Myocyte (in vitro differentiated cells): ENCODE results near the gene DLGAP5. TPM values are rescaled to one million over a fixed set of nuclear protein-coding genes. Genes with fewer than 3 reads are reported as not detected.

ENCODE experiments used
- DNase-seq: peaks from one replicate; pipeline ENCODE4 v3.0.0-alpha.2; 2012; ENCODE audit warnings: low read depth
- total RNA-seq: library from RNA; depleted of rRNA; stranded (reverse); fragments of >200 nt; gene quantifications from 2 replicates; pipeline ENCODE4 v1.2.3, GENCODE V29; 2014

The DLGAP5 gene
- total RNA-seq, 1 donor from 2014 or later, result 0.27 TPM

- no peak for DNase-seq
These were observed 11.0 kb downstream of the DLGAP5 start for GRCh38 chr14:55180434-55180833.

- no peak for DNase-seq
These were observed 11.4 kb downstream of the DLGAP5 start for GRCh38 chr14:55180006-55180405.

DNA sequence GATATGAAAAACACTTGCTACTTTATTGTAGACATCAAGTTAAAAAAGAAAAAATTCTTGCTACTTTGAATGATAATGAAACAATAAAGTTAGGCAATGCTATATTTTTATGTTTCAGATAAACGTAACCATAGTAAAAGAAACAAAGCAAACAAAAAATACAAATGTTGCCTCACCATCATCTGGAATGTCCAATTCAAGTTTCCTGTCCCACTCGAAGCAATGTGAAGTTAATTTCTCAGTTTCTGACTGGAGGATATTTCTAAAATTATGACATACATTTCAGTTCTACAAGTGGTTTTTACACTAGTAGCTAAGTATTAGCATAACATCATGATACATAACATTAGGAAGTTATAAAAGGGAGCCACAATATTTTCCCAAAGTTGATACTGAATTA is 20.9 kb downstream of the DLGAP5 start:
- DNase-seq, result no peak

GRCh38 chr14:55160989-55161388 is 30.4 kb downstream of the DLGAP5 start:
- peak; percentile 58 for DNase-seq

DNA sequence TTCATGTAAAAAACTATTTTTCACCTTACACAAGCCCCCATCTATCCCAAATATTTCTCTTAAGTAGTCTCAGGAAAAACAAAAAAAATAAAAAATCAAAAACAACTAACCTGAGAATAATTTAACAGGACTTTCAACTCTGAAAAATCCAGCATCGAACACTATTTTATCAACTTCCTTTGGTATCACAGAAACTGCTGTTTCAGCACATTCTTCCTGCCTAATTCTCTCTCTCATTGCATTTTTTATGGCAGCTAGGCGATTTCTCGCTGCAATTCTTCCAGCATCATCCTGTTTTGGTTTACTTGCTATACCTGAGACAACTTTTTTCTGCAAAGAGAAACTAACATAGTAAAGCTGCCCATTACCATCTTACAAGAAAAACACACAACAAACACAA is 33.0 kb downstream of the DLGAP5 start:
- DNase-seq, result no peak

DNA sequence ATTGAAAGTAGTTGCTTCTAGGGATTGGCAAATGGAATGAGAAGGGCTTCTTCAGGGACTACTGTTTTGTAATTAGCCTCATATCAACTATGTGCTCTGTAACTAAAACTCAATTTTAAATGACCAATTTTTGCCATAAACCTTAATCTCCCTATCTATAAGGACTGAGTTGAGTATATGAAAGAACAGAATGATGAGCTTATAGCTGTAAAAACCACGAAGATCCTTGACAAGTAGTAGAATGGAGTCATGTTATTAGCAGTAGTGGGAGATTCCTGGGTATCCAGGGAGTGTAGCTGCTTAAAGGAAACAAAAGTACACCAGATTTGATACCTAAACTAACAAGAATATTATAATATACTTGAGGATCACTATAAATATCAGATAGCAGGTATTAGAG is 34.3 kb downstream of the DLGAP5 start:
- DNase-seq, result no peak

DNA sequence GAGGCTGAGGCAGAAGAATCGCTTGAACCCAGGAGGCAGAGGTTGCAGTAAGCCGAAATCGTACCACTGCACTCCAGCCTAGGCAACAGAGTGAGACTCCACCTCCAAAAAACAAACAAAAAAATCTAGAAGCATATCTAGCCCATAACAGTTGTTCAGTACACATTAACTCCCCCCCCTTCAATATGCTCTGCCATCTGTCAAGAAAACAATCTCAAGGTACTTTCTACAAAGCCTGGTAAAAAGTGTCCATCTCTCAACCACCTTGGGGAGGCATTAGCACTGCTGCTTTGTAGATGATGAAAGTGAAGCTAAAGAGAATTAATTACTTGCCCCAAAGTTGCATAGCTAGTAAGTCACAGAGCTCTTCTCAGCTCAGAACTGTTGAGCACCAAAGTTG is 37.4 kb downstream of the DLGAP5 start:
- no peak for DNase-seq

DNA sequence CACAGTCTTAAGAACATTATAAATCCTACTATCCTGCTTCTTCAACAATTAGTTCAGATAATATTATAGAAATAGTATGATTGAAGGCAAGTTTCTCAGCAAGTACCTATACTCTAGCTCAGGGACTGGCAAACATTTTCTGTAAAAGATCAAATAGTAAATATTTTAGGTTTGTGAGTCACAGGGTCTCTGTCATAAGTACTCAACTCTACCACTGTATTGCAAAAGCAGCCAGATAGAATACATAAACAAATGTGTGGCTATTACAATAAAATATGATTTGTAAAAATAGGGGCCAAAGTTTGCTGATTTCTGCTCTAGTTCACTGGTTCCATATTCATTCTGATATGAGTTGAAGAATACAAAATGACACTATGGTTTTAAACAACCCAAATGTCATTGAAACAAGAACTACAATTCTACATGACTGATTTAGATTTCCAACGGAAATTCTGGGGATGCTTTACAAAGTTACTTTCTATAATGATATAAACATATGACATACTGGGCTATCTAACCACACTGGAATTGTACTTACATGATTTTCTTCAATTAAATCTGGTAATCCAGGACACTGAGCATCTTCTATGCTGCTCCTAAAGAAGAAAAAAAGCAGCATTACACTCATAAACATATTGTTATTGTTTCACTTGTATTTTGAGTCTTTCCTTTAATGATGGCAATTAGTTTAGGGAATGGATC is 39.2 kb downstream of the DLGAP5 start:
- no peak for DNase-seq

GRCh38 chr14:55151601-55152000 is 39.8 kb downstream of the DLGAP5 start:
- DNase-seq, result no peak

DNA sequence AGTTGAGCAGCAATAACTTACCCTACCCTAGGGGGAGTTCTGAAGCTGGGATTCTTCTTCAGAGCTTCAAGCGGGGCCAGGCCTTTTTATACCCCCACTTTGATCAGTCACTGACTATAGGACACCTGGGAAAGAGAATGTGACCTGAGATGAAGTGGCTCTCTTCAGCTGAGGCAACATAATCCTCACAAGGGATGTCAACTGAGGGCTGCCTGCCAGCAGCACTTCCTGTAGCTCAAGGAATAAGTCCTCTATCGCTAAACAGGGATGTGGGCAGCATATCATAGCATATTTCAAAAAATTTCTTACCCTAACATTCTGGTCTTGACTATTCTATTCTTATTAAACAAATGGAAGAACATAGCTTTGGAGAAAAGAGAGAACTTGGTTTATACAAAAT is 45.0 kb downstream of the DLGAP5 start:
- no peak for DNase-seq

DNA sequence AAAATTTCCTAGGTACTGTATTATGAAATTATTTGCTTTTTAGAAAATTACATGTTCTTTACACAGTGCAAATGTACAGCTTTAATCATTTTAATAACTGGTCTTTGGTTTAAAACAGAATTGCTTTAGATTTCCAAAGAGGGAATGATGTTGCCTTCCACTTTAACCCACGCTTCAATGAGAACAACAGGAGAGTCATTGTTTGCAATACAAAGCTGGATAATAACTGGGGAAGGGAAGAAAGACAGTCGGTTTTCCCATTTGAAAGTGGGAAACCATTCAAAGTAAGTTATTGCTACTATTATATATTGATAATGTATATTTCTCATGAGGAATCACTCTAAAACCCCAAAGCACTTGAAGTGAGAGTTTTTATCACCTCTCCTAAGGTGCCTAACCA is 48.9 kb downstream of the DLGAP5 start:
- no peak for DNase-seq

DNA sequence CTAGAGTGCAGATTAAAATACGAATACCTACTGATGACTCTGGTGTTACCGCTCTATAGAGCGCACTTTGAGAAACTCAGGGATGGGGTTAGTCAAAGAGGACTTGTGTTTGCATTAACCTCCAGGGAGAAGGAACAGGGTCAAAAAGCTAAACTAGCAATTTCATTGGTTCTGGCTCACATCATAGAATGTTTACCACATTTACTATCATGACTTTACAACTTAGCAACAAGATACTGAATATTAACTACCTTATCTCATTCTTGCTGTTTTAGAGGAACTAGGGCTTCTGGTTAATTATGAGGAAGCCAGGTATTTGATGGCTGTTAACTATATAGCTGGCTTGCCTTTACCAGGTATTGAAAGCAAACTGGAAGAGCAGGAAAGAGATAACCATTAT is 49.6 kb downstream of the DLGAP5 start:
- DNase-seq, result no peak

DNA sequence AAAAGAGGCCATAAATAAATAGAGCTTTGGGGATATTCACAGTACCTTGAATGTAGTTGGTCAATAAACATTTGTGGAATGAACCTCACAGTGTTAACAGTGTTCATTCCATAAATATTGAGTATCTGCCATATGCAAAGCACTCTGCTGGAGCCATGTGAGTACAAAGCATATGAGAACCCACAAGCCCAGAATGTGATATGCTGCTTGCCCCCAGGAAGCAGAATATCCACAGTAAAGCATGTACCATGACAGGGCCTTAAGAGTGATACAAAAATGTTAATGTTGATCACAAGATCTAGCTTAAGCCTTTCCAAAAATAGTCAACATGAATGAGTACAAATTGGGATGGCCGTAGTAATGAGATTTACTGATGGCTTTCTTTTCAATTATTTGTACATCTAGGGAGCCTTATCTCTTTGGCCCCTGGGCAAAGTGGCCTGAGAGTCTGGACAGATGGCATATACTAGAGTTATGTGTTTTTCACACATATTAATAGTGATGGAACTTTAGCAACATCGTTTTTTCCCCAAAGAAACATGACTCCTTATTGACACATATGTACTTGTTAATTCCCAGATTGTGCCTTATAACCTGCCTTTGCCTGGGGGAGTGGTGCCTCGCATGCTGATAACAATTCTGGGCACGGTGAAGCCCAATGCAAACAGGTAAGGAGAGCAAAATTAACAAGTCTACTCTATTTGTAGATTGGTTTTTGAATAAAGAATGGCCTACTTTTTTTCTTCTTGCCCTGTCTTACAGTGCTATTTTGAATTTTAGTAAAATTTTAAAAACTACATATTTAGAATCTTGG is 51.5 kb downstream of the DLGAP5 start:
- no peak for DNase-seq

GRCh38 chr14:55139141-55139540 is 52.2 kb downstream of the DLGAP5 start:
- no peak for DNase-seq

- DNase-seq, result no peak
These were observed 53.3 kb downstream of the DLGAP5 start for GRCh38 chr14:55138091-55138490.

DNA sequence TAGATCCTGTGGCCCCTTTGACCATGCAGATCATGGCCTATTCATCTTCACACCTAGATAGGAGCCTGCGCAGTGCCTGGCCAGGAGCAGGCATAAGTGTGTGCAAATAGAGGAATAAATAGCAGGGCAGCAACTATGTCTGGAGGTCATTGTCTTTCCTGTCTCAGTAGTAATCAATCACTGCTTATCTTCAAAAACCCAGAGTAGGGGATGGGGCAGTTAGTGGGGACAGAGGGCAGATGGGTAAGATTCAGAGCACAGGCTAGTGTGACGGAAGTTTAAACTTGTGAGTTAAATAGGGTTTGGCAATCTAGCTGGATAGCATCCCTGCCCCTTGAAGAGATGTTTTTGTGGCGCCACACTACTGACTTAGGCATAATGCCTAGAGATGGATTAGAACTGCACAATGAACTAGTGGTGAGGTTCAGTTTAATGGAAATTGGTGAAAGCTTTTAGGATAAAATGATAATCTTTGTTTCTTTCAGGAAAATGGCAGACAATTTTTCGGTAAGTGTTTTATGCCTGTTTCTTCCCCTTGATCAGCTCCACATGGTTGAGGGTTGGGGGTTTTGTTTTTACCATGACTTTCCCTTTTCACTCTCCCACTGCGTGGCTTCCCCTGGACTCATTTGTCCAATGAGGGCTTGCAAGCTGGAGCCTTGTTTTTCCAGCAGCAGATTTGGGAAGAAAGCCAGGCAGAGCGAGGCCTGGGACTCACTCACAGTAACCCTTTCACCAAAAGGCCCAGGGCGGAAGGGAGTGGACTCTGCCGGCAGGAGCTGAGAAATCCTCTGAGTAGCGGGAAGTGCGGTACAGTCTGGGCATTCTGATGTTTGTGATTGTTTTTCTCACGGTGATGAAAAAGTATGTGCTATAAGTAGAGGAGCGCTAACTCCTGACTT is 54.2 kb downstream of the DLGAP5 start:
- DNase-seq, result peak; percentile 89

- DNase-seq, result no peak
These were observed 55.1 kb downstream of the DLGAP5 start for GRCh38 chr14:55136241-55136640.

DNA sequence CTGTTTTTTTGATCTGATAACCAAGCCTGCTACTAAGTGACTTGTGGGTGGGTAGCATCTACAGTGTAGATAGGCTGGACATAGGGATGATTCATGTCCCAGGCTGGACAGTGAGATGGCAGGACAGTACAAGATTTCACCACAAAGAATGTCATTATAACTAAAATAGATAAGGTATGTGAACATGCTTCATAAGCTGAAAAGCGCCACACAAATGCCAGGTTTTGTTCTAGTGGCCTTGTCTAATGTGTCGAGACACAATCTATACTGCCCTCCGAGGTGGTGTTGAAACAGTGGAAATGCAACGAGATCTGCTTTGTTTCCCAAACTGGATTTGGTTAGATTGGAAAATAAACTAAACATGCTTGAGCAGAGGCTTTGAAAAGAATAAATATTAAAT is 58.0 kb downstream of the DLGAP5 start:
- DNase-seq, result peak; percentile 70

DNA sequence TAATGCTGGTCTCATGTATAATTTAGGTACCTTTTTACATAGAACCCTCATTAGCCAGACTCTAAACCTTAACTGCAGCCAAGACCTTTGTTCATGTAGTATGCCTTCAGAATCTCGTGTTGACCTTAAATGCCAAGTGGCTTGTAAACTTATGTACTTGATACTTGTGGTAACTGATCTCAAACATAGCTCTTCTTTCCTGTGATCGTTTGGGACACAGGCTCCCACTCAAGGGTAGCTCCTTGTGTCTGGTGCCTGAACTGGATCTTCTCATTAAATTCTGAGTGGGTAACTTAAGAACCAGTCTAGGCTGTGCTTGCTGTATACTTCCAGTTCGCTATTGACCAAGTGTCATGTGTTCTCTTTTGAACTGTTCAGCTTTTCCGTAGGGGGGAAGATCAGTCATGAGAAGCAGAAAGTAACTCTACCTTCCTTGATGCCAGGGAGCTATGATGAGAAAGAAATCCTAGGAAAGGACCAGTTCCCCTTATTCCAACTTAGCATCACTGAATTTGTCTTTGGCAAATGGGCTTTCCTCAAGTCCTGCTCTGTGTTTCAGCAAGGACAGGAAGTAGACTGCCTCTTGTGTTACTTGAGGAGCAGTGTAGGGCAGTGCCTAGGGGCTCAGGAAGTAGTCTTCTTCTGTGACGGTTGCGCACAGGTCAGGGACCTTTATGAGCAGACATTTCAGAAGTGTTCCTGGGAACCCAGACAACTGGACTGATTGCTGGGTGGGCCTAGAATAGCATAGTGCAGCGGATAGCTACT is 59.8 kb downstream of the DLGAP5 start:
- no peak for DNase-seq

- peak; percentile 52 for DNase-seq
These were observed 61.2 kb downstream of the DLGAP5 start for GRCh38 chr14:55130196-55130550.
